Measurements from ENCODE around the gene CORO2A. TPM values are rescaled to one million over a fixed set of nuclear protein-coding genes. Genes with fewer than 3 reads are reported as not detected.

CORO2A gene
- total and polyA plus RNA-seq, 2 of the 13 experiments (the other 11 are each of a cell fraction or from before 2014, with no cell fraction given) = 14.4 to 15.3 TPM

DNA sequence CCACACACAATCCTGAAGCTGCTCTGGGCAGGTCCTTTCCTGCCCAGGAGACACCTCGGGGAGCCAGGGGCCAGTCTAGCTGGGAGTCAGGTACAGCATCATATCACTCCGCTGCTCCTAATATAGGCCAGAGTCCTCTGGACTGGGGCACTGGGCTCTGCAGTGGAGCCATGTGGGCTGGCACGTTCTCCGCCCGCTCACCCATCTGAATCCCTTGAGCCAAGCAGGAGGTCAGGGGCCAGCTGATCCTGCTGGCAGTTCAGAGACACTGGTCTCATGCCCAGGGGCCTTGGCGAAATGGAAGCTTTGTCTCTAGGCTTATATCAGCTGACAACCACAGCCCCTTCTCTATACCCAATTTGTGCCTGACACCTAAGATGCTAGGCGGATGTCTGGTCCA, 9.3 kb upstream of the CORO2A start:
- no peaks in the 10 kb centered on the region for H3K36me3 ChIP-seq (replicated peaks in 1 of 2; ENCODE audit: control insufficient read depth in 1 of 2, insufficient read depth in 2 of 2, low read length in 2 of 2)
- no peak overlapping the region for H3K4me3 ChIP-seq (replicated peaks in 1 of 3; ENCODE audit: insufficient read depth in 1 of 3, low read depth in 2 of 3, low read length in 3 of 3)
- no peak overlapping the region for H3K4me2 ChIP-seq (ENCODE audit: low read depth, low read length)
- in situ Hi-C loops (cut with HindIII; ENCODE audit: extremely low pct_ligation_motif_present, low pct_unique_long_range_greater_than_20kb) = no loop called here
- H3K27ac ChIP-seq (ENCODE audit: extremely low read length, insufficient read depth, low read length) = no peak overlapping the region
- H3K9me3 ChIP-seq (ENCODE audit: low read length) = no peaks in the 10 kb centered on the region
- 83% methylated on average over 1 of the region's 7 CpGs for WGBS (ENCODE audit: low lambda C conversion rate)
- ChIA-PET CTCF (ENCODE audit: low intra/inter-chr PET ratio, low total read pairs) (no interaction called here), POLR2A (interaction anchor here (1.3 kb wide), 1 partner anchor 8 kb away, joined by 3 read pairs; no protein-coding TSS in a partner anchor)
- peaks cover 31% of the 10 kb centered on the region for H3K4me1 ChIP-seq (ENCODE audit: insufficient read depth, low read length)
- intact Hi-C loops (cut with micrococcal nuclease; ENCODE audit: unreplicated experiment) = no loop called here
- no peak for FAIRE-seq
- no peaks in the 10 kb centered on the region for H3K27me3 ChIP-seq (ENCODE audit: control insufficient read depth in 1 of 2, insufficient read depth in 2 of 2, low read length in 2 of 2)
- H2AFZ ChIP-seq (ENCODE audit: low read length) = no peak overlapping the region
- H3K79me2 ChIP-seq (ENCODE audit: insufficient read depth, low read length) = no peaks in the 10 kb centered on the region
- H4K20me1 ChIP-seq (ENCODE audit: insufficient read depth, low read length) = no peaks in the 10 kb centered on the region
- no peak for ATAC-seq
- no peak overlapping the region for H3K9ac ChIP-seq (ENCODE audit: insufficient read depth, low read depth, low read length)
- TF ChIP-seq MEIS1 (CRISPR knock-in tag; IDR thresholded peaks at IDR 0.05; ENCODE audit: borderline replicate concordance) = no peak
- no peak for TF ChIP-seq SRY (CRISPR knock-in tag; IDR thresholded peaks at IDR 0.05)
- no peak for TF ChIP-seq DDIT3 (CRISPR knock-in tag; IDR thresholded peaks at IDR 0.05)
- TF ChIP-seq FOXO4 (CRISPR knock-in tag; conservative IDR thresholded peaks at IDR 0.05) = no peak
- TF ChIP-seq ZNF556 (CRISPR knock-in tag; IDR thresholded peaks at IDR 0.05; ENCODE audit: borderline replicate concordance) = no peak
- no peak for TF ChIP-seq ZNF33B (CRISPR knock-in tag; IDR thresholded peaks at IDR 0.05)
- no peak for TF ChIP-seq BRD4 (CRISPR knock-in tag; IDR thresholded peaks at IDR 0.05)
- TF ChIP-seq, protein P1, sequence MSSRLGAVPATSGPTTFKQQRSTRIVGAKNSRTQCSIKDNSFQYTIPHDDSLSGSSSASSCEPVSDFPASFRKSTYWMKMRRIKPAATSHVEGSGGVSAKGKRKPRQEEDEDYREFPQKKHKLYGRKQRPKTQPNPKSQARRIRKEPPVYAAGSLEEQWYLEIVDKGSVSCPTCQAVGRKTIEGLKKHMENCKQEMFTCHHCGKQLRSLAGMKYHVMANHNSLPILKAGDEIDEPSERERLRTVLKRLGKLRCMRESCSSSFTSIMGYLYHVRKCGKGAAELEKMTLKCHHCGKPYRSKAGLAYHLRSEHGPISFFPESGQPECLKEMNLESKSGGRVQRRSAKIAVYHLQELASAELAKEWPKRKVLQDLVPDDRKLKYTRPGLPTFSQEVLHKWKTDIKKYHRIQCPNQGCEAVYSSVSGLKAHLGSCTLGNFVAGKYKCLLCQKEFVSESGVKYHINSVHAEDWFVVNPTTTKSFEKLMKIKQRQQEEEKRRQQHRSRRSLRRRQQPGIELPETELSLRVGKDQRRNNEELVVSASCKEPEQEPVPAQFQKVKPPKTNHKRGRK (CRISPR knock-in tag; IDR thresholded peaks at IDR 0.05) = no peak
- no TSS peak for BruUV-seq (replicated peaks)
- no peak for DNase-seq (ENCODE audit: low spot score)

Data from HepG2 (cell line).